Stimulated activated CD4-positive, alpha-beta T cell treated with anti-CD3 and anti-CD28 coated beads, Interleukin-2, amount 100 ng/mL, for 48 hours (primary cell): Measurements from ENCODE around the gene MEOX1.
"Not testable (repeated sequence)": the region's sequence is repeated elsewhere in the genome, so short reads cannot be mapped to it uniquely, and the experiment has no call there.

Source experiments
- DNase-seq, 2 donors: peaks; one replicate each; pipeline ENCODE4 v3.0.0-alpha.2; 2020

Gene MEOX1

DNA sequence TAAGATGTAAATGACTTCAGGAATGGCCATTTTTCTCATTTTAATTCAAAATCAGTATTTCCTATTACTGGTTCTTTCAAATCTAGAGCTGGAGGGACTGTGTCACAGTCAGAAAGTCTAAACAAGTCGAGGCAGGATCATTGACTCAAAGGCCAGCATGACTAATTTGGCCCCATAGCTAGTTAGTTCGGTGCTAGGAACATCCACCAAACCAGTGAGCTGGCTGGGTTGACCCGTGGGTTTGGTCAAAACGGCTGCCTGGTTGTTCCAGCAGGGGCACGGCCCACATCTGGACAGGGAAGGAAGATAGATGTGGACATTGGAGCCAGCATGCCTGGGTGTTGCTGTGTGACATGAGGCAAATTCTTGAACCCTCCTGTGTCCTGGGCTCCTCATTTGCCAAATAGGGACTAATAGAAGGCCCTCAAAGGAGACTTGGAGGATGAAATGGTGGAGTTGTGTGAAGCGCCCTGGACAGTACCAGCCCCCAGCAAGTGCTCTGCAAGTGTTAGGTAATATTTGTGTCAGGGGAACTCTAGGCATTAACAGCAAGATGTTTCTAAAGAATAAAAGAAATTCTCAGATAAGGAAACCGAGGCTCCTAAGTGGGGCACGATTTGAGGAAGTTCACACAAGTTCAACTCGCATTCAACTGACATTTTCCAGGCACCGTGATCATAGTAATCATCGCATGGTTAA, 46.2 kb downstream of the MEOX1 start:
- no peak for DNase-seq

DNA sequence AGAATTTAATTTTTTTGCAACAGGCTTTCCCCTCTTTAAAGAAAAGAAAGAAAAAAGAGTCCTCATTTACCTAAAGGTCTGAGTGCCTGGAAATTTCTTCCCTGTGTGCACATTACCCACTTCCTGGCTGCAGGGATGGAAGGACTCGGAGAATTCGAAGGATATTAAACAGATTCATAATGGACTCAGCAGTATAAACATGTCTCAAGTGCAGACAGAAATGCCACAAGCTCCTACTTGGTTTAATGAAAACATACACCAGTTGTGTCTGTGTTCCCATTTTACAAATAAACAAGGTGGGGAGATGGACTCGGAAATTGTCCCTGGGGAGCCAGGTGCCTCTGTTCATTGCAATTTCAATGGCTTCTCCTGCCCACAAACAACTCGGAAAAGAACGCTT, 47.2 kb downstream of the MEOX1 start:
- no peak for DNase-seq

DNA sequence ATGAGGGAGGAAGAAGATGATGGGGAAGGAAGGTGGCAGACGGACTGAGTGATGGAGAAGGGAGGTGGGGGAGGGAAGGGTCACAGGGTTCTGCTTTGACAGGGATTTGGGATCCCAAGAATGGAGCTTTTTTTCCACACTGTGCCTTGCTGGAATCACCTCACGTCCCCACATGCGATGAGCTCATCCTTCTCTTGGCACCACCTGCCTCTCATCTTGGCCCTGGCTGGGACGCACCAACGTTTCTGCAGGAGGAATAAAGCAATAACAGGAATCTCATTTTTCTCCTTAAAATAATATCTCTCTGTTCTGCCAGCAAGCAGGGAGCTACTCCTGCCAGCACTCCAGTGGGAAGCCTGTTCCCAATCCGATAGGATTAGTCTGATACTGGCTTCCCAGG, 47.8 kb downstream of the MEOX1 start:
- no peak for DNase-seq

DNA sequence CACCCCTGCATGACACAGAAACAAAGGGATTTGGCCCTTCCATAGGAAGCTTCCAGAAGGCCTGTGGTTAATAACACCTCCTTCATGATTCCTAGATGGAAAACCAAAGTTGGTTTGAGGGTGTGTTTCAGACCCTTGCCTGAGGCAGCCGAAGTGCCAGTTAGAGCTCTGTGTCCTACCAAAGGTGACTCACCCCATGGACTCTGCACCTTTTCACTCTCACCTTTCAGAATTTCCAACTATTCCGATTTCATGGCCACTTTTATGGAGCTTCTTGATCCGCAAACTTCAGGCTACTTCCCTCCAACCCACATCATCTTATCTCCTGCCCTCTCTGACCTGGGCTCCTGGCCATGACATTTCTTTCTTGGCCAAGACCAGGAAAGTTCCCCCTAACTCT, 49.2 kb downstream of the MEOX1 start:
- no peak for DNase-seq

DNA sequence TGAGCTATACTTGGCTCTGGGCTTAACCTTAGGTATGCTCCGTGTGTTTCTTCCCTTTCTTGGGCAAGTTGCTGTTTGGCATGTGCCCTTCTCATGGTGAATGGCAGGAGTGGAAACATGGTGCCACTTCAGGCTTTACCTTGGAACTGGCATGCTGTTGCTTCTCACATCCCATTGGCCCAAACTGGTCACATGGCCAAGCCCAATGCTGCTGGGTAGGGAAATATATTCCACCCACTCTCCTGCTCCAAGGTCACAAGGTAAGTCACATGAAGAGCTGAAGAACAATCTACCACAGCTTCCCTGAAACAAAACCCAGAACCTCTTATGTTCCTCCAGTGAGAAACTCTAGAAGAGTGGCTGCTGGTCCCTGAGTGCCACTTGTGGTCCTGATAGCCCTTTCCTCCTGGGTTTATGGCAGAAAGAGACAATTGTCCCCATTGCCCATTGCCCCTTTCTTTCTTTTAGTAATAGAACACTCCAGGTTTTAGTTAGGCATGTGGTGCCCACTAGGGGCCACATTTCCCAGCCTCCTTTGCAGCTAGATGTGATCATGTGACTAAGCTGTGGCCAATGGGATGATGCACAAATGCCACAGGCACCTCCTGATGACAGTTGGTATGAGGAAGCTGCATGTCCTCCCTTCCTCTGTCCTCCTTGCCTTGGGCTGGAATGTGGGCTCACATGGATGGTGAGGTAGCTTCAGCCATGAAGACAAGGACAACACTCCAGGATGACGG, 50.3 kb downstream of the MEOX1 start:
- DNase-seq: no peak

DNA sequence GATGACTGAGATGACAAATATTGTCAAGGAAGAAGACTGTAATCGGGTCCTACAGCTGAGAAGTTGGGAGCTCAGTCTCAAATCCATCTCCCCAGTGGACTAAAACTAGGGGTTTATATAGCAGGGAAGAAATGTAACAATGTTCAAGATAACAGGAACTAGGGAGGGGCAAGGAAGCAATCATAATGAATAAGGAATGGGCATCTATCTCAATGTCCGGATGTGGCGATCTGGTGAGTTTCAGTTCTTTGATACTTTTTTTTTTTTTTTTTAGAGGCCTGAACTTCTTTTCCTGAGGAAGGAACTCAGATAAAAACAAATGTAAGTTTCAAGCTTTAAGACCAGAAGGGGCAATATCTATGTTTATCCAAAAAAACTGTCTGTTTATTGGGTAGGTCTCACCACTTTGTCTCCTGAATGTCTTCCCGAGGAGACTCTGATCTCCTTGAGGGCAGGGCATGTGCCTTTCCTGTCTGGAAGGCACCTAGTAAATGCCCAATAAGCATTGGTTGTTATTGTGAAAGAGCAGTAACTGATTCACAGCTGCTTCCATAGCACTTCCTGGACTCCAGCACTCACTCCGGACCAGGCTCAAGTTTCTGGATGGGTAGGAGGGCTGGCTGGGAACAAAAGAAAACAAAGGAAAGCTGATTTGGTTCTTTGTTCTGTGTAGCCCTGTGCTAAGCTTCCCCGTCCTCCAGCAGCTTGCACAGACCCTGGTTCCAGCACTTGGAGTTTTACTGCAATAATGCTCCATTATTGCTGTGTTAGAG, 51.9 kb downstream of the MEOX1 start:
- DNase-seq: no peak

DNA sequence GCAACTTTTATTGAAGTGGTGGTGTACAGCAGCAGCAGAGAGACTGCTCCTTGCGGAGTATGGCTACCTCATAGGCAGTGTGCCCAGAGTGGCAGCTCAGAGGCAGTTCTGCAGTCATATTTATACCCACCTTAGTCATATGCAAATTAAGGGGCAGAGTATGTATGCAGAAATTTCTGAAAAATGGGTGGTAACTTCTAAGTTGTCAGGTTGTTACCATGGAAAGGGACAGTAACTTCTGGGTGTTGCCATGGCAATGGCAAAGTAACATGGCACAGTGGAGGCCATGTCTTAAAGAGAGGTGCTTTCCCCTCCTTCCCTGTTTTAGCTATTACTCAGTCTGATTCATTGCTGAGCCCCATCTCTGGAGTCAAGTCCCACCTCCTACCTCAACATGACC, 53.4 kb downstream of the MEOX1 start:
- peak; percentile 29 to 48 for DNase-seq

DNA sequence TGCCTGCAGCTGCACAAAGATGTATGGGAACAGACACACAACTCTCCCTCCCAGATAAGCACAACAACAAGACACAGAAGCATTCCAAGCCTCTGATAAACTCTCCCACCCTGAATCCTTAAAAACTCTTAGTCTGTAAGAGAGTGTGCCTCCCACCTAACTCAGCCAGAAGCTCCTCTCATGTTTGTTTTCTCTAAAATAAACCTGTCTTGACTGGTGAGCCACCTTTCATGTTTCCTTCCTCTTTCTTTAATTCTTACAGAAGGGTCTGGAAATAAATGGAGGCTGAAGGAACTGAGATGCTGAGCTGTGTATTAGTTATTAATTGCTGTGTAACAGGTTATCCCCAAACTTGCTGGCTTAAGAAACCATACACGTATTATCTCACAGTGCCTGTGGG, 57.2 kb downstream of the MEOX1 start:
- no peak for DNase-seq

DNA sequence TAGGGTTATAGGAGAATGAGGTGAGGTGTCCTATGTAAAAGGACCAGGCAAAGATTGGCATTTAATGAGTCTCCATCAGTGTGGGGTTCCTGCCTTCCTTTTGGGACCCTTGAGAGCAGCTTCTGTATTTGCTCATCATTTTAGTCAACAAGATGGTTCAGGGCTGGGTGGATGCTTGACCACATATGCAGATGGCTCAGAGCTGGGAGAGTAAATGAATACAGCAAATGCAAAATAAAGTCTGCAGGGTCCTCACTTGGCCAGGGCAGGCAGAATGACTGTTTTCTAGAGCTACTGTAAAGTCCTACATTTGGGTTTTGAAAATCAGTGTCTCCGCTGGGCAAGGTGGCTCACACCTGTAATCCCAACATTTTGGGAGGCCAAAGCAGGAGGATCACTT, 58.4 kb downstream of the MEOX1 start:
- DNase-seq: no peak

DNA sequence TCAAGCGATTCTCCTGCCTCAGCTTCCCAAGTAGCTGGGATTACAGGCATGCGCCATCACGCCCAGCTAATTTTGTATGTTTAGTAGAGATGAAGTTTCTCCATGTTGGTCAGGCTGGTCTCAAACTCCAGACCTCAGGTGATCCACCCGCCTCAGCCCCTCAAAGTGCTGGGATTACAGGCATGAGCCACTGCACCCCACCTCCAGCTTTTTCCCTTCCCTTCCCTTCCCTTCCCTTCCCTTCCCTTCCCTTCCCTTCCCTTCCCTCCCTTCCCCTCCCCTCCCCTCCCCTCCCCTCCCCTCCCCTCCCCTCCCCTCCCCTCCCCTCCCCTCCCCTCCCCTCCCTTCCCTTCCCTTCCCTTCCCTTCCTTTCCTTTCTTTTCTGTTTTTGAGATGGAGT, 59.2 kb downstream of the MEOX1 start:
- DNase-seq: not testable (repeated sequence)

DNA sequence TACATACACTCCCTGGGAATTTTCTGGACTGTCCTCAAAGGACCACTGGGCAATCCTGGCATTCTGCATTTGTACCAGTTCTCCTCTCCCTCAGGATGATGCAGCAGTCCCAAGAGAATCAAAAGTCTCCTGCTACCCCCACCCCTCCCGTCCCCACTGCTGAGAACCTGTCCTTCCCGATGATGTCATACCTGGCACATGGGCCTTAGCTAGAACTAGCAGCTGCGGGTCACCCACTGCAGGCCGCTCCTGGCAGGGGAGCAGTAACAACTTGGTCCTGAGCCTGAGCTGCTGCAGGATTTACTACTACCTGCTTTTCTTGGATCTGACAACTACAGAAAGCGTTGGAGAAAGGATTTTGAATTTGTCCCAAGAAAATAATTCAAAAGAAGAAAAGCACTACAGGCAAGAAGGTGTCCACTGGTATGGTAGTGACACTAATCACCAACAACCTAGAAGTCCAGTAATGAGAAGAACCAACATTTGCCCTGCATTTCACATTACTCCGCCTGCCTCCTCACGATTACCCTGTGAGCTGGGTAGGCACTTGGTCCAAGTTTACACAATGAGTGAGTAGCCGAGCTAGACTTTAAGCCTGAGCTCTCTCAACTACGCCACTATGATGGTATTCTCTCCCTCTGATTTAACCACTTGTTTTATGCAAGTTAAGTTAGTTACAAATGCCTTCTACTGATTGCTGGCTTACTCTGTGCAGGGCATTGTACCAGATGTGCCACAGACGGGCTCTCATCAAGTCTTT, 60.3 kb downstream of the MEOX1 start:
- DNase-seq: no peak

DNA sequence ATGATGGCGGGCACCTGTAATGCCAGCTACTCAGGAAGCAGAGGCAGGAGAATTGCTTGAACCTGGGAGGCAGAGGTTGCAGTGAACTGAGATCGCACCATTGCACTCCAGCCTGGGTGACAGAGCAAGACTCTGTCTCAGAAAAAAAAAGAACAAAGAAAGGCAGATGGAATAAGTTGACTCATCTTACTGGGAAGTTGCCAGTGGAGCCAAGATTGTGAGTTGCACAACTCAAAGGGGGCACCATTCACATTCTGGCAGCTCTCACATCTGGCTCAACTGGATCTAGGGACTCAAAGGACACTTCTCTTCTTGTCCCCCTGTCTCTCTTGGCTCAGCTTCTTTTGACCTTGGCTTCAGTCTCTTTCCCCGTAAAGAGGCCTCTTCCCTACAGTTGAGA, 61.9 kb downstream of the MEOX1 start:
- DNase-seq: no peak

DNA sequence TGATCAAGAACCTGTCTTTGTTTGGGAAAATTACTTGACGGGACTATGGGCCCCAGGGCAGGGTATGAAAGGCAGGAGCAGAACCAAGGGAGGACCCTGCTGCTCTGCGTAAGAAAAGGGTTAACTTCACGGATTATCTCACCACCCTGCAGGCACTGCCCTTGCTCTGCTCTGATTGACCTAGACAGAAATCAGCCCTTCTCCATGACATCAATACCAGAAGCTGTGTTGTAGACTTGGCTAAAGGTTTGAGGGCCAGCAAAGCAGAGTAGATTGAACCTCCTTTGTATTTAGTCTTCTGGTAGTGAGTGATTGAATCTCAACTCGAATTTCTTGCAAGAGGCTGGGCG, 62.7 kb downstream of the MEOX1 start:
- DNase-seq: no peak

DNA sequence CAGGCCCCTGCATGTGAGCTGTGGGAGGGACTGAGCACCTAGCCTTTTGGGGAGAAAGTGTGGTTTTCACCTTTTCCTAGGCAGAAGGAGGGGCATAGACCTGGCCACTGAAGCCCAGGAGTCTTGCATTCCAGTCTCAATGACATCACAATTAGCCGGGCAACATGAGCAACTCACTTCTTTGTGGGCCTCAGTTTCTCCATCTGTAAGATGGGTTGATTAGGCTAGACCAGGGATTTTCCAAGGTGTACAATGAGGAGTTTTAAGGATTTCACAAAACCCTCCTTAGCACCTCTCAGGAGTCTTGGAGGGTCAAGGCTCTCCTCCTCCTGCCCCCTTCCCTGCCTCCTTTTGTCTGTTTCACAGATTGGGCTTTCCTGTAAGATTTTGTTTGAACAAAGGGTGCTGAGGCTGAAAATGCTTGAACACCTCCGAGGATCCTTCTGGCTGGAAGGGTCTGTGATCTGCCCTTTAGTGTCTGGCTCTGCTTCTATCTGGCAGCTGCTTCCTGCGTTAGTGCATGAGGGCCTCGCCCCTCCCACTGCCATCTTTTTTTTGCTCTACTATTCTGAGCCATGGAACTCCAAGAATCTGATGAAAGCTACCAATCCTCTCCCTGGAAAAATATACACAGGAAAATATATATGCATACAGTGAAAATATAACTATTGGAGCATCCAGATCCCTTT, 63.2 kb downstream of the MEOX1 start:
- DNase-seq: no peak

DNA sequence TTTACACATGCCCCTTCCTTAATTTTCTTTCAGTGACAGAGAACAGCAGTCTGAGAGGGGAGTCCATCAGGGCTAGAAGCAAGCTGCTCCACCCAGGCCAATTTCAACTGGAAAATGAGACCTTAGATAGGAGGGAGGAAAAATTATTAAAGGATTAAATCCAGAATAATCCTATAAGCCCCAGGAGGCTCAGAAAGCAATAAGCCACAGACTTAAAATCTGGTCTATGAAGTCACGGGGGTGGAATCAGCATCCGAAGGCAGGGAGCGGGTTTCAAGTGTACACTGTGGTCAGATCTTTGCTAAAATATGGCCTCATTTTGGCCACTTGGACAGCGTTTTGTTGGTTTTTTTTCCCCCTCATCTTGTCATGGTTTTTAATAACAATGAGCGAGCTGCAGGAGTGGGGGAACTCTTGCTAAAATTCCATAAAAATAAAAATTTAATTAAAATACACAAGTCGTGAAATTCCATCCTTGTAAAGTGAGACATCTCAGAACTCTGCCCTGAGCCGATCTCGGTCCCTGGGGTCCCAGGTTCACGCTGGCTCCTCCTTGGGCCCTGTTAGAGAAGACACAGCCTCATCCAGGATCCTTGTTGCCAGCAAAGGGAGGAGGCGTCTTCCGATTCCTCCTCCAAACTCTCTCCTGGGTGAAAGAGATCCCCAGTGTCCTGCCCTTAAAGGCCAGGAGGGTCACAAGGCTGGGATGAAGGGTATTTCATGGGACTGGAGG, 63.9 kb downstream of the MEOX1 start:
- DNase-seq: no peak

DNA sequence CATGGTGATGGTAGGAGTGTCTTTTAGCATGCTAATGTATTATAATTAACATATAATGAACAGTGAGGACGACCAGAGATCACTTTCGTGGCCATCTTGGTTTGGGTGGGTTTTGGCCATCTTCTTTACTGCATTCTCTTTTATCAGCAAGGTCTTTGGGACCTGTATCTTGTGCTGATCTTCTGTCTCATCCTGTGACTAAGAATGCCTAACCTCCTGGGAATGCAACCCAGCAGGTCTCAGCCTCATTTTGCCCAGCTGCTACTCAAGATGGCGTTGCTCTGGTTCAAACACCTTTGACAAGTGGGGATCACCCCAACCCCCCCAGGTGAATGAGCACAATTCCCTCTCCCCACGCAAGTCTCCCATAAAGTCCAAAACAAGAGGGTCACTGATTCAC, 66.3 kb downstream of the MEOX1 start:
- DNase-seq: no peak

DNA sequence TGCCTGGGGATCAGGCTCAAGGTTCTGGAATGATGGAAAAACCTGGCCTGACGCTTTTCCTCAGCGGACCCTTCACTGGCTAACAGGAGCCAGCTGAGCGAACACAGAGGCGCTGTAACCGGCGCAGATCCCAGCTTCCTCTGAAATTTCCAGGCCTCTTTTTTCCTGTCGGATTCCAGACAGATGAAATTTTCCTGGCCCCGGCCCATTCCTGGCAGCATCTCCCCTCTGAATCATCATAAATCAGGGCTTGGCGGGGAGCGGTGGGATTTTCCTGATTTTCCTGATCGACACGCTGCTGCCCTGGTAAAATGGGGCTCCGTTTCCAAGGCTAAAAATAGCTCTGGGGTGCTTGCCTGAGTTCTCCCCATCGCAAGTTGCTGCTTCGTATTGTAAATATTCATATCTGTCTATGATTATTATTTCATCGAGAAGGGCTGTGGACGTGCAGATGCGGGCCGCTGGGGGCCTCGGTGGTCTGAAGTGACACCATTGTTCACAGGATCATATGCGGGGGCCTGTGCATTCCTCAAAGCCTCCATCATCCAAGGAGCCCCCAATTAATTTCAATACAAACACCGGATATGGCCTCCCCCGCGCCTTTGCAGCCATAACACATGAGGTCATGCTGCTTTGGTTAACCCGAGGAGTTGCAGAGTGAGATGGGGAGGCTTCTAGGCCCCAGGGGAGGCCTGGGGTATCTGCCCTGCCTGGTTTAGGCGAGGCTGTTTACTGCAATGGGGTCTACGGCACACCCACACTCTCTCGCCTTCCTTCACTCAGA, 69.8 kb downstream of the MEOX1 start:
- no peak for DNase-seq

DNA sequence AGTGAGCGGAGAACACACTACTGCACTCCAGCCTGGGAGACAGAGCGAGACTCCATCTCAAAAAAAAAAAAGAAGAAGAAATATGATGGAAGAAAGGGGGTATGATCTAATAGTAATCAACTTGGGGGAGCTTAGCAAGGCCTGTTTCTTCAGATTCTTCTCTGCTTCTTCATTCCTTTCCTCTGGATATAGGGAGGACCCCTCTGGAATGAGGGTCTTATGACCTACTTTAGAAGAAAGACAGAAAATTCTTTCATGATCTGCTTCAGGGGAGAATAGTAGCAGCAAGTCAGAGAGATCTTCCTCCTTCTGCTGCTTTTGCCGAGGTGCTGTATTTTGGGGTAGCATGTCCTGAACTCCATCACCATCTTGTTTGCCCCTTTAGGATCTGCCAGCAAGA, 70.7 kb downstream of the MEOX1 start:
- no peak for DNase-seq
